B cell (primary cell): ENCODE results near the gene FAHD2A. TPM values are rescaled to one million over a fixed set of nuclear protein-coding genes. Genes with fewer than 3 reads are reported as not detected.
"Not testable (repeated sequence)": the region's sequence is repeated elsewhere in the genome, so short reads cannot be mapped to it uniquely, and the experiment has no call there.

Experiments used
- ATAC-seq: fragments of 200-7000 bp; cut with Tn5 transposase; one replicate; pipeline ENCODE4 v1.10.0; 2021; ENCODE audit warnings: low read depth, mild to moderate bottlenecking, moderate number of reproducible peaks, moderate library complexity
- CTCF ChIA-PET: fragments of 350-600 bp; sonication (Branson Sonifier 250); formaldehyde crosslinking; loops from one replicate; lab custom pipeline; 2021; ENCODE audit warnings: antibody characterized with exemption, inconsistent platforms; lab: Charles Lee
- POLR2A ChIA-PET: fragments of 350-600 bp; sonication (Branson Sonifier 250); formaldehyde crosslinking; loops from one replicate; lab custom pipeline; 2021; ENCODE audit warnings: antibody characterized with exemption; lab: Charles Lee
- DNase-seq: peaks from one replicate; pipeline ENCODE4 v3.0.0; 2013
- H2AFZ ChIP-seq: 2 replicates; pipeline ENCODE4 v1.6.1; 2012; ENCODE audit warnings: mild to moderate bottlenecking, low read depth, low read length; ENCODE audit not compliant: insufficient read depth, poor library complexity, severe bottlenecking
- H3K27ac ChIP-seq, 2 donors: 1 replicate in 1 of 2; 2 replicates in 1 of 2; pipeline ENCODE4 v1.5.1; 2012 to 2013; ENCODE audit warnings: low read length in 2 of 2, mild to moderate bottlenecking in 2 of 2, moderate library complexity in 1 of 2
- H3K27me3 ChIP-seq, 4 experiments: fragments of 200-600 bp in 1 of 4; sonication (generic) in 1 of 4; replicated peaks in 1 of 4; 1 replicate in 2 of 4; 2 replicates in 2 of 4; pipeline versions ENCODE4 v1.6.1 to v1.7.0; 2013 to 2016; ENCODE audit warnings: low read length in 3 of 4, mild to moderate bottlenecking in 2 of 4, mixed read lengths in 1 of 4, moderate library complexity in 1 of 4; ENCODE audit not compliant: insufficient read depth in 4 of 4, control insufficient read depth in 3 of 4; ENCODE audit errors: control extremely low read depth in 1 of 4
- H3K36me3 ChIP-seq, 2 experiments: replicated peaks in 1 of 2; 1 replicate in 1 of 2; 2 replicates in 1 of 2; pipeline versions ENCODE4 v1.6.1 to v1.7.1; 2013; ENCODE audit warnings: low read length in 1 of 2; ENCODE audit not compliant: insufficient read depth in 2 of 2, control insufficient read depth in 1 of 2; ENCODE audit errors: control extremely low read depth in 1 of 2, extremely low read depth in 1 of 2
- H3K4me1 ChIP-seq, 2 donors: fragments of 200-600 bp in 1 of 2; sonication (generic) in 1 of 2; 1 replicate in 1 of 2; 2 replicates in 1 of 2; pipeline versions ENCODE4 v1.5.1 to v1.6.1; 2013 to 2017; ENCODE audit warnings: low read length in 2 of 2; ENCODE audit not compliant: control insufficient read depth in 2 of 2, insufficient read depth in 2 of 2
- H3K4me2 ChIP-seq: replicated peaks from 2 replicates; pipeline ENCODE3; 2012; ENCODE audit warnings: mild to moderate bottlenecking, low read depth, low read length; ENCODE audit not compliant: poor library complexity, severe bottlenecking
- H3K4me3 ChIP-seq, 5 experiments: fragments of 200-600 bp in 1 of 5; sonication (generic) in 1 of 5; 1 replicate in 3 of 5; 2 replicates in 2 of 5; pipeline versions ENCODE4 v1.5.1 to v1.7.0; 2011 to 2016; ENCODE audit warnings: low read length in 4 of 5, mild to moderate bottlenecking in 4 of 5, low read depth in 2 of 5, control low read depth in 1 of 5, moderate library complexity in 1 of 5; ENCODE audit not compliant: insufficient read depth in 1 of 5; ENCODE audit errors: control extremely low read depth in 1 of 5, extremely low read depth in 1 of 5
- H3K79me2 ChIP-seq: fragments of 200-600 bp; sonication (generic); one replicate; pipeline ENCODE4 v1.6.0; 2016; ENCODE audit warnings: low read length; ENCODE audit not compliant: control insufficient read depth, insufficient read depth
- H3K9ac ChIP-seq: fragments of 200-600 bp; sonication (generic); 2 replicates; pipeline ENCODE4 v1.6.1; 2017; ENCODE audit warnings: mild to moderate bottlenecking, low read length, moderate library complexity
- H3K9me3 ChIP-seq, 3 donors: one replicate each; pipeline versions ENCODE4 v1.6.1 to v1.7.1; 2013; ENCODE audit warnings: low read length in 2 of 3; ENCODE audit not compliant: control insufficient read depth in 2 of 3, insufficient read depth in 1 of 3; ENCODE audit errors: control extremely low read depth in 1 of 3
- H4K20me1 ChIP-seq: 2 replicates; pipeline ENCODE4 v1.6.0; 2012; ENCODE audit warnings: mild to moderate bottlenecking, low read length; ENCODE audit not compliant: insufficient read depth, control insufficient read depth, poor library complexity, severe bottlenecking
- H3K27ac Mint-ChIP-seq: one replicate; pipeline ENCODE4 v1.8.0; 2021; ENCODE audit warnings: mixed read lengths
- H3K27me3 Mint-ChIP-seq: one replicate; pipeline ENCODE4 v1.8.0; 2021; ENCODE audit warnings: mixed read lengths
- H3K4me1 Mint-ChIP-seq: one replicate; pipeline ENCODE4 v1.8.0; 2021; ENCODE audit warnings: mixed read lengths
- H3K4me3 Mint-ChIP-seq: one replicate; pipeline ENCODE4 v1.8.0; 2021; ENCODE audit warnings: mixed read lengths
- H3K9me3 Mint-ChIP-seq: one replicate; pipeline ENCODE4 v1.8.0; 2022; ENCODE audit warnings: mixed read lengths; ENCODE audit not compliant: insufficient read depth
- CTCF ChIP-seq: fragments of 200-600 bp; IDR thresholded peaks from one replicate; pipeline ENCODE4 v1.8.0; 2022; ENCODE audit warnings: antibody characterized with exemption, mild to moderate bottlenecking
- EZH2 ChIP-seq: IDR thresholded peaks from 2 replicates; pipeline ENCODE4 v1.6.1; 2012; ENCODE audit warnings: borderline replicate concordance, low read depth, mild to moderate bottlenecking, moderate library complexity, low read length; ENCODE audit not compliant: insufficient read depth, poor library complexity, severe bottlenecking
- WGBS: methylation state at CpG from one replicate; pipeline ENCODE4 v1.1.5; 2013; ENCODE audit warnings: missing lambda C conversion rate; ENCODE audit not compliant: insufficient coverage; 5-methylcytosine and 5-hydroxymethylcytosine counted together
- intact Hi-C: fragments of 100-400 bp; cut with micrococcal nuclease; formaldehyde crosslinking; loops from one replicate; pipeline ENCODE4 v1.10.0; 2022
- polyA plus RNA-seq: library from polyadenylated mRNA; depleted of rRNA; stranded (reverse); fragments of >200 nt; gene quantifications from 2 replicates; pipeline ENCODE4 v1.2.3, GENCODE V29; 2012
- total RNA-seq, 2 donors: library from RNA; stranded (reverse); fragments of 120-200 nt in 1 of 2; gene quantifications; 1 replicate in 1 of 2; 2 replicates in 1 of 2; pipeline versions ENCODE4 v1.2.3 to v1.2.4, GENCODE V29; 2013 to 2022

FAHD2A gene
- total and polyA plus RNA-seq, 2 donors (not counting 1 experiment from before 2014, with no cell fraction given): 18.3 to 22.9 TPM

- no peaks in the 10 kb centered on the region for H3K4me1 ChIP-seq
- no peak overlapping the region for H3K4me2 ChIP-seq
- H3K4me3 ChIP-seq: no peak overlapping the region
- no peaks in the 10 kb centered on the region for H3K36me3 ChIP-seq
- DNase-seq: no peak
- ATAC-seq: no peak
- intact Hi-C loops: no loop called here
- H2AFZ ChIP-seq: no peak overlapping the region
- no peak overlapping the region for H3K27ac ChIP-seq
- H3K79me2 ChIP-seq: no peaks in the 10 kb centered on the region
- H3K27me3 Mint-ChIP-seq: peaks cover 11% of the 10 kb centered on the region
- peaks cover 0 to 6% (median 0%) of the 10 kb centered on the region in 4 experiments for H3K27me3 ChIP-seq
- no peak overlapping the region for H3K9ac ChIP-seq
- no peaks in the 10 kb centered on the region for H4K20me1 ChIP-seq
- no peaks in the 10 kb centered on the region for H3K9me3 Mint-ChIP-seq
- H3K4me3 Mint-ChIP-seq: no peak overlapping the region
- peaks cover 0 to 4% (median 0%) of the 10 kb centered on the region in 3 donors for H3K9me3 ChIP-seq
- TF ChIP-seq CTCF (no peak), EZH2 (no peak)
- POLR2A ChIA-PET: no interaction called here
- CTCF ChIA-PET: no interaction called here
- 94% methylated on average over 16 of the region's 17 CpGs for WGBS
- no peaks in the 10 kb centered on the region for H3K4me1 Mint-ChIP-seq
- H3K27ac Mint-ChIP-seq: no peak overlapping the region
Observed at GRCh38 chr2:95377216-95378123, 25.0 kb upstream of the FAHD2A start.

DNA sequence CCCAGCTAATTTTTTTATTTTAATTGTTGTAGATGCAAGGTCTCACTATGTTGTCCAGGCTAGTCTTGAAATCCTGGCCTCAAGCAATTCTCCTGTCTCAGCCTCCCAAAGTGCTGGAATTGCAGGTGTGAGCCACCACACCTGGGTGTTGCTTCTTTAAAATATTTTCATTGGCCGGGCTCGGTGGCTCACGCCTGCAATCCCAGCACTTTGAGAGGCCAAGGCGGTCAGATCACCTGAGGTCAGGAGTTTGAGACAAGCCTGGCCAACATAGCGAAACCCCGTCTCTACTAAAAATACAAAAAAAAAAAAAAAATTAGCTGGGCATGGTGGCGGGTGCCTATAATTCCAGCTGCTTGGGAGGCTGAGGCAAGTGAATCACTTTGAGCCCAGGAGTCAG lies 24.2 kb upstream of the FAHD2A start:
- H3K9ac ChIP-seq, H3K4me2 ChIP-seq, H3K9me3 ChIP-seq, ATAC-seq, H3K27me3 ChIP-seq, H3K4me3 Mint-ChIP-seq, H4K20me1 ChIP-seq, intact Hi-C loops, H3K79me2 ChIP-seq, H3K4me1 ChIP-seq, H3K36me3 ChIP-seq, H2AFZ ChIP-seq, H3K27ac ChIP-seq, H3K27ac Mint-ChIP-seq, DNase-seq, CTCF ChIA-PET, H3K4me3 ChIP-seq, POLR2A ChIA-PET, H3K27me3 Mint-ChIP-seq, H3K9me3 Mint-ChIP-seq, H3K4me1 Mint-ChIP-seq: not testable (repeated sequence)
- 100% methylated on average over 3 of the region's 7 CpGs for WGBS
